Bone marrow (tissue), 2 donors: ENCODE measurements around the gene CLBA1.
A peak's percentile ranks its signal among the peaks of the same experiment; 100 is the strongest.
"Not testable (repeated sequence)": the region's sequence is repeated elsewhere in the genome, so short reads cannot be mapped to it uniquely, and the experiment has no call there.

ENCODE experiments used
- DNase-seq, 2 donors: peaks; one replicate each; lab custom pipeline; 2025; lab: John Stamatoyannopoulos, UW

Gene CLBA1

GRCh38 chr14:104985675-104986486 lies at the start of gene CLBA1:
TSS of gene CLBA1 (plus strand) at chr14:104985788. CDS start at chr14:104986432, 644 bp downstream.
- DNase-seq: peak; percentile 32 to 79

GRCh38 chr14:104935955-104936354 lies 49.6 kb upstream of the CLBA1 start:
- DNase-seq: no peak

- no peak for DNase-seq
Measured at GRCh38 chr14:104936361-104937155, 49.0 kb upstream of the CLBA1 start.

- DNase-seq: no peak
Measured at GRCh38 chr14:104937161-104937560, 48.4 kb upstream of the CLBA1 start.

GRCh38 chr14:104937694-104938365 lies 47.8 kb upstream of the CLBA1 start:
- DNase-seq: no peak

GRCh38 chr14:104938436-104938835 lies 47.2 kb upstream of the CLBA1 start:
- DNase-seq: no peak

GRCh38 chr14:104938960-104939359 lies 46.6 kb upstream of the CLBA1 start:
- DNase-seq: no peak

GRCh38 chr14:104939666-104940410 lies 45.8 kb upstream of the CLBA1 start:
- DNase-seq: no peak

- no peak for DNase-seq
Measured at GRCh38 chr14:104940526-104941150, 45.0 kb upstream of the CLBA1 start.

- no peak for DNase-seq
Measured at GRCh38 chr14:104941508-104942365, 43.9 kb upstream of the CLBA1 start.

- no peak for DNase-seq
Measured at GRCh38 chr14:104942586-104942985, 43.0 kb upstream of the CLBA1 start.

- not testable (repeated sequence) for DNase-seq
Measured at GRCh38 chr14:104943216-104944015, 42.2 kb upstream of the CLBA1 start.

GRCh38 chr14:104944016-104944308 lies 41.6 kb upstream of the CLBA1 start:
- not testable (repeated sequence) for DNase-seq

- not testable (repeated sequence) for DNase-seq
Measured at GRCh38 chr14:104944436-104945205, 41.0 kb upstream of the CLBA1 start.

GRCh38 chr14:104945266-104945665 lies 40.3 kb upstream of the CLBA1 start:
- not testable (repeated sequence) for DNase-seq

GRCh38 chr14:104945986-104946965 lies 39.3 kb upstream of the CLBA1 start:
- not testable (repeated sequence) for DNase-seq

- DNase-seq: not testable (repeated sequence)
Measured at GRCh38 chr14:104947201-104947600, 38.4 kb upstream of the CLBA1 start.
